Thoracic aorta (tissue), 2 donors: ENCODE results near the gene SRRM1. TPM values are rescaled to one million over a fixed set of nuclear protein-coding genes. Genes with fewer than 3 reads are reported as not detected.

Experiments
- ATAC-seq: fragments of 150-250 bp; one replicate; pipeline ENCODE4 v1.8.0; 2017; ENCODE audit warnings: low read depth; ENCODE audit not compliant: insufficient number of reproducible peaks, low FRiP score
- DNase-seq: peaks from one replicate; pipeline ENCODE4 v3.0.0-alpha.2; 2020; ENCODE audit warnings: low spot score
- H3K27ac ChIP-seq, 2 donors: fragments of 200-600 bp; sonication (generic); 1 replicate in 1 of 2; 2 replicates in 1 of 2; pipeline ENCODE4 v1.5.1; 2016; ENCODE audit warnings: mild to moderate bottlenecking in 2 of 2, moderate library complexity in 2 of 2
- H3K27me3 ChIP-seq: fragments of 200-600 bp; sonication (generic); replicated peaks from 2 replicates; pipeline ENCODE4 v1.6.0; 2016; ENCODE audit warnings: mild to moderate bottlenecking; ENCODE audit not compliant: insufficient read depth
- H3K36me3 ChIP-seq: fragments of 200-600 bp; sonication (generic); one replicate; pipeline ENCODE4 v1.5.1; 2016
- H3K4me1 ChIP-seq, 2 donors: fragments of 200-600 bp; sonication (generic); 1 replicate in 1 of 2; 2 replicates in 1 of 2; pipeline versions ENCODE4 v1.5.1 to v1.6.0; 2016; ENCODE audit warnings: low read depth in 2 of 2, mild to moderate bottlenecking in 1 of 2; ENCODE audit not compliant: control insufficient read depth in 1 of 2
- H3K4me3 ChIP-seq: fragments of 200-600 bp; sonication (generic); 2 replicates; pipeline ENCODE4 v1.5.1; 2016; ENCODE audit warnings: mild to moderate bottlenecking
- H3K9me3 ChIP-seq: fragments of 200-600 bp; sonication (generic); 2 replicates; pipeline ENCODE4 v1.5.1; 2016
- CTCF ChIP-seq: fragments of 200-600 bp; sonication (generic); IDR thresholded peaks from one replicate; pipeline ENCODE4 v1.5.1; 2019; ENCODE audit warnings: antibody characterized with exemption
- total RNA-seq, 2 donors: library from RNA; depleted of rRNA; stranded (reverse); fragments of >200 nt; gene quantifications; one replicate each; pipeline versions ENCODE4 v1.1.0 to v1.2.3, GENCODE V29; 2016

The SRRM1 gene
- total RNA-seq, 2 donors from 2014 or later: 57.0 to 181 TPM

GRCh38 chr1:24643363-24644099 is 429 bp downstream of the SRRM1 start:
- DNase-seq (no peak), ATAC-seq (no peak)
- Histone ChIP-seq H3K27me3 (no peaks in the 10 kb centered on the region), H3K4me1 (peaks cover 21 to 24% of the 10 kb centered on the region in 2 donors), H3K36me3 (peaks cover 15% of the 10 kb centered on the region), H3K4me3 (peak overlapping the region; percentile 90), H3K27ac (peak overlapping the region; percentile 77 to 80), H3K9me3 (no peaks in the 10 kb centered on the region)
- TF ChIP-seq CTCF: no peak

GRCh38 chr1:24644100-24644384 is 940 bp downstream of the SRRM1 start:
- H3K36me3 ChIP-seq: peaks cover 20% of the 10 kb centered on the region

GRCh38 chr1:24648919-24649318 is 5.8 kb downstream of the SRRM1 start:
- no peak for DNase-seq
- ATAC-seq: no peak
- no peaks in the 10 kb centered on the region for H3K27me3 ChIP-seq
- H3K4me1 ChIP-seq: peaks cover 15 to 17% of the 10 kb centered on the region in 2 donors
- no peak for TF ChIP-seq CTCF
- no peak overlapping the region for H3K4me3 ChIP-seq
- H3K9me3 ChIP-seq: no peaks in the 10 kb centered on the region
- no peak overlapping the region for H3K27ac ChIP-seq
- H3K36me3 ChIP-seq: peaks cover 62% of the 10 kb centered on the region

More at GRCh38 chr1:24644100-24644384, 940 bp downstream of the SRRM1 start:
- no peak for DNase-seq
- no peaks in the 10 kb centered on the region for H3K9me3 ChIP-seq
- no peak for ATAC-seq
- TF ChIP-seq CTCF: no peak
- no peaks in the 10 kb centered on the region for H3K27me3 ChIP-seq
- peak overlapping the region in 1 of 2 donors; percentile 77 for H3K27ac ChIP-seq
- H3K4me1 ChIP-seq: peaks cover 21 to 24% of the 10 kb centered on the region in 2 donors
- peak overlapping the region; percentile 90 for H3K4me3 ChIP-seq

- H3K27ac ChIP-seq: no peak overlapping the region
- no peaks in the 10 kb centered on the region for H3K9me3 ChIP-seq
- H3K4me1 ChIP-seq: no peaks in the 10 kb centered on the region
- peaks cover 90% of the 10 kb centered on the region for H3K36me3 ChIP-seq
- no peak for DNase-seq
- H3K27me3 ChIP-seq: no peaks in the 10 kb centered on the region
- no peak for TF ChIP-seq CTCF
- ATAC-seq: no peak
- no peak overlapping the region for H3K4me3 ChIP-seq
Measured at GRCh38 chr1:24652382-24652781, 9.3 kb downstream of the SRRM1 start.

- DNase-seq (no peak), ATAC-seq (no peak)
- H3K9me3 ChIP-seq: no peaks in the 10 kb centered on the region
- no peak overlapping the region for H3K27ac ChIP-seq
- peaks cover 84% of the 10 kb centered on the region for H3K36me3 ChIP-seq
- no peak overlapping the region for H3K4me3 ChIP-seq
- no peak for TF ChIP-seq CTCF
- H3K4me1 ChIP-seq: no peaks in the 10 kb centered on the region
- no peaks in the 10 kb centered on the region for H3K27me3 ChIP-seq
Measured at GRCh38 chr1:24654010-24654409, 10.9 kb downstream of the SRRM1 start.
